ENCODE measurements around the gene NXPH2. TPM values are rescaled to one million over a fixed set of nuclear protein-coding genes. Genes with fewer than 3 reads are reported as not detected.

NXPH2 gene
- total RNA-seq, 1 donor from 2014 or later: not detected

DNA sequence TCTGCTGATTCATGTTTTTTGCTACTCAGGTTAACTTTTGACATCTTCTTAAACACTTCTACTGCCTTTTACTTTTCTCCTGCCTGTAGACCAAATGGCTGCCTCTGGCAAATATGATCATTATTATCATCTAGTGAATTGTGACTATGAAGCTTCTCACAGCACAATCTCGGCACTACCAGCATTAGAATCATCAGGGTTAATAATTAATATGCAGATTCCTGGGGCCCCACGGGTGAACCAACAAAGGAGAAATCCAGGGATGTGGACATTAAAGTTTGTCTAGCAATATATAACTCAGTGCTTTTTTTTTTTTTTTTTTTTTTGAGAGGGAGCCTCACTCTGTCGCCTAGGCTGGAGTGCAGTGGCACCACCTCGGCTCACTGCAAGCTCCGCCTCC, 142.5 kb downstream of the NXPH2 start:
- peaks cover 3% of the 10 kb centered on the region for H3K9me3 Mint-ChIP-seq (ENCODE audit: unreplicated experiment)
- peaks cover 5% of the 10 kb centered on the region for H3K27me3 Mint-ChIP-seq (ENCODE audit: unreplicated experiment)
- H3K4me1 Mint-ChIP-seq (ENCODE audit: unreplicated experiment): no peaks in the 10 kb centered on the region
- TF ChIP-seq, protein P1, sequence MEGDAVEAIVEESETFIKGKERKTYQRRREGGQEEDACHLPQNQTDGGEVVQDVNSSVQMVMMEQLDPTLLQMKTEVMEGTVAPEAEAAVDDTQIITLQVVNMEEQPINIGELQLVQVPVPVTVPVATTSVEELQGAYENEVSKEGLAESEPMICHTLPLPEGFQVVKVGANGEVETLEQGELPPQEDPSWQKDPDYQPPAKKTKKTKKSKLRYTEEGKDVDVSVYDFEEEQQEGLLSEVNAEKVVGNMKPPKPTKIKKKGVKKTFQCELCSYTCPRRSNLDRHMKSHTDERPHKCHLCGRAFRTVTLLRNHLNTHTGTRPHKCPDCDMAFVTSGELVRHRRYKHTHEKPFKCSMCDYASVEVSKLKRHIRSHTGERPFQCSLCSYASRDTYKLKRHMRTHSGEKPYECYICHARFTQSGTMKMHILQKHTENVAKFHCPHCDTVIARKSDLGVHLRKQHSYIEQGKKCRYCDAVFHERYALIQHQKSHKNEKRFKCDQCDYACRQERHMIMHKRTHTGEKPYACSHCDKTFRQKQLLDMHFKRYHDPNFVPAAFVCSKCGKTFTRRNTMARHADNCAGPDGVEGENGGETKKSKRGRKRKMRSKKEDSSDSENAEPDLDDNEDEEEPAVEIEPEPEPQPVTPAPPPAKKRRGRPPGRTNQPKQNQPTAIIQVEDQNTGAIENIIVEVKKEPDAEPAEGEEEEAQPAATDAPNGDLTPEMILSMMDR (IDR thresholded peaks at IDR 0.05): no peak
- DNase-seq (ENCODE audit: extremely low spot score, unreplicated experiment): no peak
- H3K27ac Mint-ChIP-seq (ENCODE audit: unreplicated experiment): no peak overlapping the region
- no peaks in the 10 kb centered on the region for H3K36me3 Mint-ChIP-seq (ENCODE audit: unreplicated experiment)
- no peak overlapping the region for H3K4me3 Mint-ChIP-seq (ENCODE audit: unreplicated experiment)

DNA sequence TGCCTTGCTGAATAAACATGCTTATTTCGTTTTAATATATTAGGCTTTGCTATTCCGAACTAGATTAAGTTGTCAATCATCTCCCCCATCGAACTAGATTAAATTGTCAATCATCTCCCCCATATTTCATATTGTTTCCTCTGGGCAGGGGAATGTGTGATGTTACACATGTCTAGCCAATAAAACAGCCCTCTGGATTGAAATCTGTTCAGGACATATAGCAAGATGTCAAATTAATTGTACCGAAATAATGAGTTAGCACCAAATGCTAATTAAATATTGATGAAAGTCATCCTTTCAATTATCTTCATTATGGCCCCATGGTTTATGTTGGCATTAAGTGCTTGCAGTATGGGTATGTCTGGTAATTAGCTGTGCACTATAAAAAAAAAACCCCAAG, 143.1 kb downstream of the NXPH2 start:
- TF ChIP-seq, protein P1 (IDR thresholded peaks at IDR 0.05): no peak
- no peak for DNase-seq (ENCODE audit: extremely low spot score, unreplicated experiment)
- Mint-ChIP-seq H3K27ac (ENCODE audit: unreplicated experiment) (no peak overlapping the region), H3K4me1 (ENCODE audit: unreplicated experiment) (no peaks in the 10 kb centered on the region), H3K36me3 (ENCODE audit: unreplicated experiment) (no peaks in the 10 kb centered on the region), H3K4me3 (ENCODE audit: unreplicated experiment) (no peak overlapping the region), H3K9me3 (ENCODE audit: unreplicated experiment) (peaks cover 5% of the 10 kb centered on the region), H3K27me3 (ENCODE audit: unreplicated experiment) (peaks cover 7% of the 10 kb centered on the region)

DNA sequence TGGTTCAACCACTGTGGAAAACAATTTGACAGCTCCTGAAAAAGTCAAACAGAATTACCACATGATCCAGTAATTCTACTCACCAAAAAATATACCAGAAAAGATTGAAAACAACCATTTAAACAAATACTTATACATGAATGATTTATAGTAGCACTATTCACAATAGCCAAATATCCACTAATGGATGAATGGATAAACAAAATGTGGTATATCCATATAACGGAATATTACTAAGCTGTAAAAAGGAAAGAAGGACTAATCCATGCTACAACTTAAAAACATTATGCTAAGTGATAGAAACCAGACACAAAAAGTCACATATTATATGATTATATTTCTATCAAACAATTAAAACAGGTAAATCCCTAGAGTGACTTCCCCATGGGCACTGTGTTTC, 147.1 kb downstream of the NXPH2 start:
- Mint-ChIP-seq H3K9me3 (ENCODE audit: unreplicated experiment) (peaks cover 5% of the 10 kb centered on the region), H3K27ac (ENCODE audit: unreplicated experiment) (no peak overlapping the region), H3K36me3 (ENCODE audit: unreplicated experiment) (no peaks in the 10 kb centered on the region), H3K4me3 (ENCODE audit: unreplicated experiment) (no peak overlapping the region), H3K4me1 (ENCODE audit: unreplicated experiment) (no peaks in the 10 kb centered on the region), H3K27me3 (ENCODE audit: unreplicated experiment) (peaks cover 3% of the 10 kb centered on the region)
- no peak for DNase-seq (ENCODE audit: extremely low spot score, unreplicated experiment)
- TF ChIP-seq, protein P1 (IDR thresholded peaks at IDR 0.05): no peak

DNA sequence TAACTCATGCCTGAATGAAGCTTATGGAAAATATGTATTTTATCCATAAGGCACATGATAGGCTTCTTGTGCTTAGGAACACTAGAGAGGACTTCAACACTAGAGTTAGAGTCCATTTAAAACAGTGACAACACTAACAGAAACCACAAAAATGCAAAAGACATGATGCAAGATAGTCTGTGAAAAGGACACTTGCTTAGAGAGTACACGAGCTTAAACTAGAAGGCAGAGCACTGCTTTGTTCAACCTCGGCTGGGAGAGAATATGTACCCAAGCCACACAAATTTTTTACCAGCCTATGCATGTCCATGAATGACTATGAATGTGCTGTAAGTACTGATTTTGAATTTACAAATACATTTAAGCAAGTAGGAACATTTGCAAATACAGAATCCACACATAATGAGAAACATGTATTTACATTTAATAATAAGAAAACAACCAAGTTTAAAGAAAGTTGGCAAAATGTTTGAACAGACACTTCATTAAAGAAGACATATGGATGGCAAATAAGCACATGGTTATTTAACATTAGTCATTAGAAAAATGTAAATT, 148.0 kb downstream of the NXPH2 start:
- no peaks in the 10 kb centered on the region for H3K4me1 Mint-ChIP-seq (ENCODE audit: unreplicated experiment)
- TF ChIP-seq, protein P1 (IDR thresholded peaks at IDR 0.05): no peak
- peaks cover 5% of the 10 kb centered on the region for H3K9me3 Mint-ChIP-seq (ENCODE audit: unreplicated experiment)
- no peak overlapping the region for H3K4me3 Mint-ChIP-seq (ENCODE audit: unreplicated experiment)
- no peak overlapping the region for H3K27ac Mint-ChIP-seq (ENCODE audit: unreplicated experiment)
- H3K36me3 Mint-ChIP-seq (ENCODE audit: unreplicated experiment): no peaks in the 10 kb centered on the region
- DNase-seq (ENCODE audit: extremely low spot score, unreplicated experiment): no peak
- peaks cover 5% of the 10 kb centered on the region for H3K27me3 Mint-ChIP-seq (ENCODE audit: unreplicated experiment)

DNA sequence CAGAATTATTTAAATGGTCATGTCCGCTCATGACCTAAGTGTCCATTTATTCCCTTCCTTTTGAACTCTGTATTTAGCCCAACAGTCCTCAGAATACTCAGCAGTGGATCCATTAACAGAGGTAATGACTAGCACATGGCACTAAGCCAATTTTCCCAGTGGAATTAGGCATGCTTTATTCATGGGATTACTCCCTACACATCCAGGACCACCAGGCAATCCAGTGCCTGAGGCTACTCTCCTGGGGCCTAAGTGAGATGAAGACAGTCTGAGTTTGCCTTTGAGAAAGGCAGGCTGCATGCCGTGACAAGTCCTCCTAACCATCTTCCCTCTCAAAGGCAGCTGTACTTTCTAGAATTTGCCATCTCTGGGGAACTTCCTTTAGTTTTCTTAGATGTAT, 150.0 kb downstream of the NXPH2 start:
- TF ChIP-seq, protein P1 (IDR thresholded peaks at IDR 0.05): no peak
- H3K9me3 Mint-ChIP-seq (ENCODE audit: unreplicated experiment): peaks cover 5% of the 10 kb centered on the region
- no peak overlapping the region for H3K27ac Mint-ChIP-seq (ENCODE audit: unreplicated experiment)
- no peaks in the 10 kb centered on the region for H3K36me3 Mint-ChIP-seq (ENCODE audit: unreplicated experiment)
- H3K27me3 Mint-ChIP-seq (ENCODE audit: unreplicated experiment): peaks cover 16% of the 10 kb centered on the region
- no peak overlapping the region for H3K4me3 Mint-ChIP-seq (ENCODE audit: unreplicated experiment)
- DNase-seq (ENCODE audit: extremely low spot score, unreplicated experiment): no peak
- H3K4me1 Mint-ChIP-seq (ENCODE audit: unreplicated experiment): no peaks in the 10 kb centered on the region
